Measurements from ENCODE around the gene MYBPC1. TPM values are rescaled to one million over a fixed set of nuclear protein-coding genes. Genes with fewer than 3 reads are reported as not detected.

Gene MYBPC1
- total and polyA plus RNA-seq, 2 of the 4 experiments (the other 2 are of a cell fraction) = not detected

DNA sequence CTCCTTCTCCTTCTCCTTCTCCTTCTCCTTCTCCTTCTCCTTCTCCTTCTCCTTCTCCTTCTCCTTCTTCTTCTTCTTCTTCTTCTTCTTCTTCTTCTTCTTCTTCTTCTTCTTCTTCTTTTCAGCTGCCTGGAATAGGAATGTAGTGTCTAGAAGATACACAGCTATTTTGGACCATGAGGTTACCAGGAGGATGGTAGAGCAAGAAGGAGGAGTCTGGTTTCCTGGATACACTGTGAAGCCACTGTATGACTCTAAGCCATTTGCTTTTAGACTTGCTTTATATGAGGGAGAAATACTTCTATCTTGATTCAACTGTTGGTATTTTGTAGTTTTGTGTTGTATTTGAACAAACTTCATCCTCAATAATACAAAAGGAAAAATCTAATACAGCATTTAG is 3.0 kb upstream of the MYBPC1 start:
- H3K36me3 ChIP-seq (ENCODE audit: control insufficient read depth, insufficient read depth, low read length) = no peaks in the 10 kb centered on the region
- H2BK5ac ChIP-seq (ENCODE audit: low read depth, low read length, poor library complexity, severe bottlenecking) = no peak overlapping the region
- H3K4me1 ChIP-seq (ENCODE audit: control insufficient read depth, insufficient read depth, low read length) = no peaks in the 10 kb centered on the region
- no peak overlapping the region for H4K5ac ChIP-seq (ENCODE audit: low read depth, low read length)
- H3K9ac ChIP-seq (ENCODE audit: low read depth, low read length) = no peak overlapping the region
- no peaks in the 10 kb centered on the region for H3K9me3 ChIP-seq (ENCODE audit: control insufficient read depth, insufficient read depth, low read length)
- dilution Hi-C loops (cut with HindIII; ENCODE audit: low sequenced_read_pairs, unreplicated experiment) = no loop called here
- no peak overlapping the region for H3K18ac ChIP-seq (ENCODE audit: low read depth, low read length)
- H3K56ac ChIP-seq (ENCODE audit: extremely low read depth, insufficient read depth, low read length) = no peak overlapping the region
- DNase-seq = no peak
- H3K9me1 ChIP-seq (ENCODE audit: insufficient read depth, low read length) = no peaks in the 10 kb centered on the region
- H2BK20ac ChIP-seq (ENCODE audit: low read depth, low read length) = no peak overlapping the region
- H2BK120ac ChIP-seq (ENCODE audit: low read depth, low read length) = no peak overlapping the region
- no peak overlapping the region for H4K91ac ChIP-seq (ENCODE audit: insufficient read depth, low read depth, low read length)
- no peak overlapping the region for H3K4ac ChIP-seq (ENCODE audit: low read depth, low read length)
- H2AK5ac ChIP-seq (ENCODE audit: low read depth, low read length) = no peak overlapping the region
- H2BK15ac ChIP-seq (ENCODE audit: low read depth, low read length) = no peak overlapping the region
- ChIA-PET CTCF (no interaction called here), POLR2A (ENCODE audit: unreplicated experiment) (no interaction called here)
- H2AFZ ChIP-seq (replicated peaks; ENCODE audit: low read length, poor library complexity) = no peak overlapping the region
- intact Hi-C loops (cut with micrococcal nuclease) = no loop called here
- H4K20me1 ChIP-seq (ENCODE audit: insufficient read depth, low read length) = no peaks in the 10 kb centered on the region
- in situ Hi-C loops (cut with MboI; ENCODE audit: low sequenced_read_pairs) = no loop called here
- no peak overlapping the region for H3K14ac ChIP-seq (replicated peaks; ENCODE audit: low read depth, low read length)
- H3K23ac ChIP-seq (ENCODE audit: low read depth, low read length) = no peak overlapping the region
- no peak overlapping the region for H4K8ac ChIP-seq (ENCODE audit: low read depth in 2 of 2, low read length in 2 of 2)
- H3K4me2 ChIP-seq (ENCODE audit: low read depth, low read length) = no peak overlapping the region
- H3K27me3 ChIP-seq (ENCODE audit: control insufficient read depth, insufficient read depth, low read length) = no peaks in the 10 kb centered on the region
- no peak for ATAC-seq (ENCODE audit: low read depth)
- no peak overlapping the region for H3K27ac ChIP-seq (ENCODE audit: insufficient read depth, low read length)
- TF ChIP-seq, protein P1, sequence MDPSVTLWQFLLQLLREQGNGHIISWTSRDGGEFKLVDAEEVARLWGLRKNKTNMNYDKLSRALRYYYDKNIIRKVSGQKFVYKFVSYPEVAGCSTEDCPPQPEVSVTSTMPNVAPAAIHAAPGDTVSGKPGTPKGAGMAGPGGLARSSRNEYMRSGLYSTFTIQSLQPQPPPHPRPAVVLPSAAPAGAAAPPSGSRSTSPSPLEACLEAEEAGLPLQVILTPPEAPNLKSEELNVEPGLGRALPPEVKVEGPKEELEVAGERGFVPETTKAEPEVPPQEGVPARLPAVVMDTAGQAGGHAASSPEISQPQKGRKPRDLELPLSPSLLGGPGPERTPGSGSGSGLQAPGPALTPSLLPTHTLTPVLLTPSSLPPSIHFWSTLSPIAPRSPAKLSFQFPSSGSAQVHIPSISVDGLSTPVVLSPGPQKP (IDR thresholded peaks at IDR 0.05; ENCODE audit: borderline replicate concordance, low read depth, low read length) = no peak
- TF ChIP-seq RCOR1 (IDR thresholded peaks at IDR 0.05; ENCODE audit: insufficient replicate concordance, low read length) = no peak
- TF ChIP-seq, protein P2, sequence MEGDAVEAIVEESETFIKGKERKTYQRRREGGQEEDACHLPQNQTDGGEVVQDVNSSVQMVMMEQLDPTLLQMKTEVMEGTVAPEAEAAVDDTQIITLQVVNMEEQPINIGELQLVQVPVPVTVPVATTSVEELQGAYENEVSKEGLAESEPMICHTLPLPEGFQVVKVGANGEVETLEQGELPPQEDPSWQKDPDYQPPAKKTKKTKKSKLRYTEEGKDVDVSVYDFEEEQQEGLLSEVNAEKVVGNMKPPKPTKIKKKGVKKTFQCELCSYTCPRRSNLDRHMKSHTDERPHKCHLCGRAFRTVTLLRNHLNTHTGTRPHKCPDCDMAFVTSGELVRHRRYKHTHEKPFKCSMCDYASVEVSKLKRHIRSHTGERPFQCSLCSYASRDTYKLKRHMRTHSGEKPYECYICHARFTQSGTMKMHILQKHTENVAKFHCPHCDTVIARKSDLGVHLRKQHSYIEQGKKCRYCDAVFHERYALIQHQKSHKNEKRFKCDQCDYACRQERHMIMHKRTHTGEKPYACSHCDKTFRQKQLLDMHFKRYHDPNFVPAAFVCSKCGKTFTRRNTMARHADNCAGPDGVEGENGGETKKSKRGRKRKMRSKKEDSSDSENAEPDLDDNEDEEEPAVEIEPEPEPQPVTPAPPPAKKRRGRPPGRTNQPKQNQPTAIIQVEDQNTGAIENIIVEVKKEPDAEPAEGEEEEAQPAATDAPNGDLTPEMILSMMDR (conservative IDR thresholded peaks at IDR 0.05; ENCODE audit: low read depth, low read length) = no peak
- H2AK9ac ChIP-seq (replicated peaks; ENCODE audit: low read depth, low read length, poor library complexity) = no peak overlapping the region
- H3K4me3 ChIP-seq (ENCODE audit: insufficient read depth, low read depth, low read length) = no peak overlapping the region
- no peaks in the 10 kb centered on the region for H3K79me1 ChIP-seq (ENCODE audit: low read depth in 1 of 2, low read length in 2 of 2)
- BruUV-seq (replicated peaks) = no TSS peak

Measured in IMR-90 (cell line).